GM15510 (cell line): ENCODE data around the gene SNRPA1.

ENCODE experiments used
- POLR2A ChIP-seq: IDR thresholded peaks from 3 replicates; pipeline ENCODE4 v1.6.1; 2011; ENCODE audit warnings: borderline replicate concordance; ENCODE audit not compliant: insufficient read length; ENCODE audit errors: extremely low read depth

SNRPA1 gene

GRCh38 chr15:101294731-101295606, at the start of gene SNRPA1:
TSS of gene SNRPA1 (minus strand) at chr15:101295248. CDS start at chr15:101295178, 70 bp downstream.
- peak; percentile 87 for TF ChIP-seq POLR2A

GRCh38 chr15:101342056-101342455, 47.0 kb upstream of the SNRPA1 start:
- TF ChIP-seq POLR2A = no peak

- TF ChIP-seq POLR2A = no peak
Measured at GRCh38 chr15:101338502-101339057, 43.5 kb upstream of the SNRPA1 start.

- no peak for TF ChIP-seq POLR2A
Measured at GRCh38 chr15:101337976-101338375, 42.9 kb upstream of the SNRPA1 start.

- TF ChIP-seq POLR2A = no peak
Measured at GRCh38 chr15:101332061-101332467, 37.0 kb upstream of the SNRPA1 start.

GRCh38 chr15:101329867-101330380, 34.9 kb upstream of the SNRPA1 start:
- no peak for TF ChIP-seq POLR2A

- no peak for TF ChIP-seq POLR2A
Measured at GRCh38 chr15:101329309-101329863, 34.3 kb upstream of the SNRPA1 start.

- no peak for TF ChIP-seq POLR2A
Measured at GRCh38 chr15:101328001-101328400, 33.0 kb upstream of the SNRPA1 start.

GRCh38 chr15:101327147-101327740, 32.2 kb upstream of the SNRPA1 start:
- no peak for TF ChIP-seq POLR2A

GRCh38 chr15:101326462-101327146, 31.6 kb upstream of the SNRPA1 start:
- no peak for TF ChIP-seq POLR2A

GRCh38 chr15:101326026-101326315, 30.9 kb upstream of the SNRPA1 start:
- TF ChIP-seq POLR2A = no peak

GRCh38 chr15:101325263-101326025, 30.4 kb upstream of the SNRPA1 start:
- no peak for TF ChIP-seq POLR2A

GRCh38 chr15:101324524-101325177, 29.6 kb upstream of the SNRPA1 start:
- no peak for TF ChIP-seq POLR2A

- TF ChIP-seq POLR2A = no peak
Measured at GRCh38 chr15:101323793-101324523, 28.9 kb upstream of the SNRPA1 start.
